GM19238 (cell line): ENCODE results near the gene WDR82.

ENCODE experiments used
- DNase-seq: peaks from one replicate; pipeline ENCODE4 v3.0.0; 2011; ENCODE audit warnings: low spot score; ENCODE audit not compliant: insufficient read length

WDR82 gene

DNA sequence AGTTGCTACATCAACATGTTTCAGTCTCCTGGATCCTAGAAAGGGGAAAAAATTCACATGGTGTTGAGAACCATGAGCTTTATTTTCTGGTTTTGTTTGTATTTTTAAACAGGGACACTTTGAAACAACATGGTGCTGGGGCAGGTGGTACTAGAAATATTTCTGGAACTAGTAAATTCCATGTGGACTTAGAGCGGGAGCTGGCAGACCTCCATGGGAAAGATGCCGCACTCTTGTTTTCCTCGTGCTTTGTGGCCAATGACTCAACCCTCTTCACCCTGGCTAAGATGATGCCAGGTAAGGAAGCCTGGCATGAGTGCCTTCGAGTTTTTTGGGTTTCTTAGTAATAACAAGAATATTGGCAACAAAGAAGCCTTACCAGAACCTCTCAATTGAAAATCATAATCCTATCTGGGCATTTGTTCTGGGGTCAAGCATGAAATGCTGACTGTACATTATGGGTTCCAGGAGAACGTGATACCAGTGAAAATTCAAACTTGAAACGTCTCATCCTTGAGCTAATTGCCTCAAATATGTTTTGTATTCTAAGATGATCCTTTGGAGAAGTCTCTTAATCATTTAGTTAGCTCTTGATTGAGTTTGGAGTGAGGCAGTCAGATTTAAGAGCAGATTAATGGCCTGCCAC, 72.6 kb downstream of the WDR82 start:
- DNase-seq: no peak
